ENCODE data around the gene TTC12.

Gene TTC12

DNA sequence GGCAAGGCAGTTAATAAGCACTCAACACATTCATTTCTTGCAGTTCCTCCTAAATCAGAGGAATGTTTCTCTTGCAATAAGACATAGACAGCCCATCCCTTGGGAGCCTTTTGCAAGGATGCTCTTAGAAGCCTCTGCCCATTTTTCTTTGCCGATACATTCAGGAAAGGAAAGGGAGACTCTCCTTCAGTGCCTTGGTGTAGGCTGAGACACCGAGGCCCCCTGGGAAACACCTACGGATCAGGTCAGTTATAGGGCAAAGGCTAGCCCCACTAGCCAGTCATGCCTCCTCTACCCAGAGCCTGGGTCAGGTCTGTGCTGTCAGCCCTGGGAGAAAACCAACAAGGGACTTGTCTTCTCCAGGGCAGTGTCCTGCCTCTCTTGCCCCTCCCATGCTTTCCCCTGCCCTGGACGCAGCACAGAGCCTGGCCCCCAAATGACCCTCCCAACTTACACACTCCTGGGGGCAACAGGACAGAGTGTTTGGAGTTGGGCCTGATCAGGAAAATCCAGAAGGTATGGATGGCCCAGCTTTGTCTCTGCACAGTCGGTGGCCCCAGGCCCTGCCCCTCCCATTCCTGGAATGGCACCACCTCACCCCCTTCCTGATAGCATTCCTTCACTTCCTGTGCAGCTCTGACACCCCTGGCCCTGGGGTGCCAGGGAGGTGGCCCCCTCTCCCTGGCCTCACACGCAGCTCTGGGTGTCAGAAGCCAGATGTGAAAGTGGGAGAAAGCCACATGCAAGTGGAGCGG is 91.5 kb downstream of the TTC12 start:
- DNase-seq (ENCODE audit: low read depth): no peak

DNA sequence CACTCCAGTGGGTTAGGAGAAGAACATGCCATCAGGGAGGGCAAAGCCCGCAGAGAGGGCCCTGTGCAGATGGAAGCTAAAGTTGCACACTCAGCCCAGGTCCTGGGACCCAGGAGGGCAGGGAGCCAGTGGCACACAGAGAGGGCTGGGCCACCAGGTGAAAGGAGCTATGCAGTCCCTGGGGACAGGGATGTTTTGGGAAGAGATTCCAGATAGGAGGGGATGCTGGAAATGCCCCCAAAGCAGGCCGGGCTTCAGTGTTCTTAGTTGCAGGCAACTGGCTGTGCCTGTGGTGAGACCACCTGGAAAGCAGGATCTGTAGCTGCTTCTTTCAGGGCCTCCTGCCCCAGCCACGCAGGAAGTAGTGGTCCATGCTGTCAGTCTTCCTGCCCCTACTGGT is 92.8 kb downstream of the TTC12 start:
- DNase-seq (ENCODE audit: low read depth): no peak

DNA sequence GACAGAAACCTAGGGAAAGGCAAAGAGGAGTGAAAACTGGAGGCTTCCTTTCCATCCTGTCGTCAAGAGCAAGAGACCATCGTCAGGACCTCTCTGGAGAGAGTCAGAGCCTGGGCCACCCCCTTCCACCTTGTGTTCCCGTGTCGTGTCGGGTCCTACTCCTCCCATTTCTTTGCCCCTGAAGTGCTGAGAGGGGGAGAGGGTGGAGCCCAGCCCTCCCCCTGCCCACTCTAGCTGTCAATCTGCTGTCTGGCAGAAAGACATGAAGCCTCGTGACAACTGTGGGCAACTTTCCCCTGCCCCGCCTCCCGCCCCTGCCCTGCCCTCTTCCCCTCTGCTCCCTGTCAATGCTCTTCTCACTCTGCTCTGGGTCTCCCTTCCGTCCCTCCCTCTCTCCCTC is 93.8 kb downstream of the TTC12 start:
- no peak for DNase-seq (ENCODE audit: low read depth)

DNA sequence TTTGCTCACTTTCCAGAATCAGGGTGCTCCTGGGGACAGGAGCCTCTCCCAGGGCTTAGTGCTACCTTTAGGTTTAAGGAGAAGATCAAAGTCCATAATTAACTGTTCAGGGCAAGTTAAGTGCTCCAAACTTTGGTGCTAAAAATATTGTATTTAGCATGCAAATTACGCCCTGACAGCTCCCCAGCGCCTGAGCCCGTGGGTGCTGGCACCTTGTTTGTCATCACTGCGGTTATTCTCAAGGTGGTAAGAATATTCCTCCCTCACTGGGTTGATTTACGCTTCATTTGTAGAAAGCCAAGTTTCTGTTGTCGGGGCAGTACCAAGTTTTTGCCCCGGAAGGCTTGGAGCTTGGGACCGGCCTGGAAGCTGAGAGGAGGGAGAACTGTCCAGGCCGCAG is 94.5 kb downstream of the TTC12 start:
- DNase-seq (ENCODE audit: low read depth): no peak

DNA sequence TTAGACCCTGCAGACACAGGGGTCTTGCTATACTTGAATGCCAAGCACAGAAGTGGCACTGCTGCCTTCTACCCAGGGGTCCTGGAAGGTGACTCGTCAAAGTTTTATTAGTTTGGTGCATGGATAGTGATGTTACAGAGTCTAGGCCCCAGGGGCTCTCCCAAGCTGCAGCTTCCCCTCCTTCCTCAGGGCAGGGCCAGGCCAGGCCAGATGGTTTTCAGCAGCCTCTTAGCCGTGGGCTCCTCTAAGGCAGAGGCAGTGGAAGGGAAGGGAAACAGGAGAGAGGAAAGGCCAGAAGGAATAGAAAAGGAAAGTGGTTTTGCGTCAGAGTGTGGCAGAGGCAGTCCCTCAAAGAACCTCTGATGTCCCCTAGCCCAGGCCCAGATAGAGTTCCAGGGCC is 95.1 kb downstream of the TTC12 start:
- no peak for DNase-seq (ENCODE audit: low read depth)

DNA sequence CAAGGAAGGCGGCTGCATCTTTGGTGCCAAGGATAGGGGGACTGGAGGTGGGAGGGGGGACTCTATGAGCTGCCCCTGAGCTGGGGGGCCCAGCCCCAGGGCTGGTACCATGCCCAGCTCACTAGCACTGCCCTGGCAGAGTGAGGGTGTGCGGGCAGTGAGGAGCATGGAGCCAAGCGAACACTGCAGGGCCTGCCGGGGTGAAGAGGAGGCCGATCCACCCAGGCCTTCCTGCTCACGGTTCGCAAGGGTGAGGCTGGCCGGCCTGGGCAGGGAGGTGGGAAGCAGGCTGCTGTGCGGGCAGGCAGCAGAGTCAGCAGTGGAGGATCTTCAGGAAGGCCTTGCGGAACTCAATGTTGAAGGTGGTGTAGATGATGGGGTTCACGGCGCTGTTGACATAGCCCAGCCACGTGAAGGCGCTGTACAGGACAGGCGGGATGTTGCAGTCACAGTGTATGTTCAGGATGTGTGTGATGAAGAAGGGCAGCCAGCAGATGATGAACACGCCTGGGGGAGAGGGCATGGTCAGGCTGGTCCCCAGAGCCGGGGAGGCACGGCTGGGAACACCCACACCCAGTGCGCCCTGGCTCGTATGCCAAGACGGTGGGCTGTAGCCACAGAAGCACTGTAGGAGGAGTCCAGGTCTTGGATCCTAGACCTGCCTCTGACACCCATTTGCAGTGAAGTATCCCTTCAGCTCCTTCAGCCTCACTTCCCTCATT is 96.2 kb downstream of the TTC12 start:
- DNase-seq (ENCODE audit: low read depth): no peak

DNA sequence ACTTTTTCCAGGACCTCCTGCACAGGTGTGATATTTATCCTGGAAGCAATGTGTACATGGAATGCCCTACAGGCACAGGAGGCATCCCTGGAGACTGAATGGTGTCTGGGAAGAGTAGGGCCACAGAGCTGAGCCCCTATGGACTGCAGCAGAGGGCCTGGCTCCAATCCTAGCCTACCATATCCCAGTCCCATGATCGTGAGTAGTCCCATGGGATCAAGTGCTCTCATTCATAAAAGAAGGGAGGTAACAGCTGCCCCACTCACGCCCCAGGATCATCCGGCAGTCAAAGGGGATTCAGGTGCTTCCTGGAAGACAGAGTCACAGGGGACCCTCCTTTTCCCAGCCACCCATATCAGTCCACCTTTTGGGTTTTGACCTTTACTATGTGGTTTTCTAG is 97.2 kb downstream of the TTC12 start:
- no peak for DNase-seq (ENCODE audit: low read depth)

DNA sequence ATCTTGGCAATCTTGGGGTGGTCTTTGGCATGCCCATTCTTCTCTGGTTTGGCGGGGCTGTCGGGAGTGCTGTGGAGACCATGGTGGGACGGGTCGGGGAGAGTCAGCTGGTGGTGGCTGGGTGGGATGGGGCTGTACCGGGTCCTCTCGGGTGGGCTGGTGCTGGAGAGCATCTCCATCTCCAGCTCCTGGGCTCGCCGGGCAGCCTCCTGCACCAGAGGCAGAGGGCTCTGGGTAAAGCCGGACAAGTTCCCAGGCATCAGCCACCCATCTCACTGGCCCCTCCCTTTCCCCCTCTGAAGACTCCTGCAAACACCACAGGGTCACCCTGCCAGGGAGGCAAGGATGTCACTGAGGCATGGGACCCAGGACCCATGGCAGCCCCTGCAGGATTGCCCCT is 98.3 kb downstream of the TTC12 start:
- no peak for DNase-seq (ENCODE audit: low read depth)

DNA sequence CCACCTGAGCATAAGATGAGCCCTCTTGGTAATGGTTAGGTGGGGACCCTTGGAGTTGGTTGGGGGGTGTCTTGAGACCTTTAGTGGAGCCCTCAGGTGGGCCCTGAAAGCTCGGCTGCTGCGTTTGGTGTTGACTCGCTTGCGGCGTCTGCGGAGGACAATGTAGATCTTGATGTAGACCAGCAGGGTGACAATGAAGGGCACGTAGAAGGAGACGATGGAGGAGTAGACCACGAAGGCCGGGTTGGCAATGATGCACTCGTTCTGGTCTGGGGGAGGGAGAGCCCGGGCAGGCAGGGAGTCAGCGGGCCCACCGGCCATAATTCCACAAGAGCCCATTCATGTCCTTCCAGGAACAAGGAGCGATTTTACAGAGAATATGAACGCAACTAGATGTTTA is 101.0 kb downstream of the TTC12 start:
- DNase-seq (ENCODE audit: low read depth): no peak

Data from activated T-helper 9 cell treated with anti-CD3 and anti-CD28 coated beads, Interleukin-2, amount 50 U/mL, for 16 hours (primary cell).